DOHH2 (cell line): ENCODE measurements around the gene NPPA.

Source experiments
- EZH2phosphoT487 ChIP-seq: fragments of 200-600 bp; sonication (generic); IDR thresholded peaks from 2 replicates; pipeline ENCODE4 v1.6.1; 2017; ENCODE audit warnings: borderline replicate concordance, mild to moderate bottlenecking, antibody characterized with exemption, low read length, moderate library complexity, mixed read lengths
- TF ChIP-seq, protein P1 (sequence below): fragments of 200-600 bp; sonication (generic); IDR thresholded peaks from one replicate; pipeline ENCODE4 v1.5.1; 2014; ENCODE audit warnings: antibody characterized with exemption, mild to moderate bottlenecking, low read depth, low read length; ENCODE audit not compliant: poor library complexity, severe bottlenecking

DNA sequence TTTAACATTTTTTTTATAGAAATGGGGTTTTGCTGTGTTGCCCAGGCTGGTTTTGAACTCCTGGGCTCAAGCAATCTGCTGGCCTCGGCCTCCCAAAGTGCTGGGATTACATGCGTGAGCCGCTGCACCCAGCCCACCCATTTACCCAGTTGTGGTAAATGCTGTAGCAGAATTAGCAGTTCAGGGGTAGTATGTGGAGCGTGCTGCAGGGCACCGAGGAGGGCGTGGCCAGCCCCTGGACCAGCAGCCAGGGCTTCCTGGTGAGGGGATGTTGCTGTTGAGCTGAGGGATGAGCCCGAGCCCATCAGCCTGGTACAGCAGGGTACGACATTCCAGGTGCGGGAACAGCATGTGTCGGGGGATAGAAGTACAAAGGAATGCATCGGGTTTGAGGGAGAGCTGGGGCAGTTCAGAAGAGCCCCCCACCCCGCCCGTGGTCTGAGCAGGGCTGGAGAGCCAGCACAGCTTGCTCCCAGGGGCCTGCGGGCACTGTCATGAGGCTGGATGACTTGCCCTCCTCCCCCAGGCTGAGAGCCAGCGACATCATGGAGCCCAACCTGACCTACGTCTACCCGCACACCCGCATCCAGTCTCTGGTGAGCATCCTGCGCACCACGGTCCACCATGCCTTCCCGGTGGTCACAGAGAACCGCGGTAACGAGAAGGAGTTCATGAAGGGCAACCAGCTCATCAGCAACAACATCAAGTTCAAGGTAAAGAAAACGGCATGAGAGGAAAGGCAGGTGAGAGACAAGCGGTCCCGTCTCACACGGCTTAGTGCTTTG, 11.9 kb downstream of the NPPA start:
- TF ChIP-seq, protein P1, sequence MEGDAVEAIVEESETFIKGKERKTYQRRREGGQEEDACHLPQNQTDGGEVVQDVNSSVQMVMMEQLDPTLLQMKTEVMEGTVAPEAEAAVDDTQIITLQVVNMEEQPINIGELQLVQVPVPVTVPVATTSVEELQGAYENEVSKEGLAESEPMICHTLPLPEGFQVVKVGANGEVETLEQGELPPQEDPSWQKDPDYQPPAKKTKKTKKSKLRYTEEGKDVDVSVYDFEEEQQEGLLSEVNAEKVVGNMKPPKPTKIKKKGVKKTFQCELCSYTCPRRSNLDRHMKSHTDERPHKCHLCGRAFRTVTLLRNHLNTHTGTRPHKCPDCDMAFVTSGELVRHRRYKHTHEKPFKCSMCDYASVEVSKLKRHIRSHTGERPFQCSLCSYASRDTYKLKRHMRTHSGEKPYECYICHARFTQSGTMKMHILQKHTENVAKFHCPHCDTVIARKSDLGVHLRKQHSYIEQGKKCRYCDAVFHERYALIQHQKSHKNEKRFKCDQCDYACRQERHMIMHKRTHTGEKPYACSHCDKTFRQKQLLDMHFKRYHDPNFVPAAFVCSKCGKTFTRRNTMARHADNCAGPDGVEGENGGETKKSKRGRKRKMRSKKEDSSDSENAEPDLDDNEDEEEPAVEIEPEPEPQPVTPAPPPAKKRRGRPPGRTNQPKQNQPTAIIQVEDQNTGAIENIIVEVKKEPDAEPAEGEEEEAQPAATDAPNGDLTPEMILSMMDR, result no peak
- no peak for TF ChIP-seq EZH2phosphoT487
